Progenitor cell of endocrine pancreas (in vitro differentiated cells): ENCODE results near the gene NEK9. TPM values are rescaled to one million over a fixed set of nuclear protein-coding genes. Genes with fewer than 3 reads are reported as not detected.
A peak's percentile ranks its signal among the peaks of the same experiment; 100 is the strongest.

Experiments
- DNase-seq: peaks from one replicate; pipeline ENCODE4 v3.0.0; 2021; ENCODE audit warnings: low spot score; ENCODE audit not compliant: unreplicated experiment
- H3K27ac Mint-ChIP-seq: 2 replicates; pipeline ENCODE4 v1.8.0; 2021; ENCODE audit warnings: mild to moderate bottlenecking, moderate library complexity, mixed read lengths
- H3K27me3 Mint-ChIP-seq: 2 replicates; pipeline ENCODE4 v1.8.0; 2021; ENCODE audit warnings: mixed read lengths
- H3K36me3 Mint-ChIP-seq: 2 replicates; pipeline ENCODE4 v1.8.0; 2022; ENCODE audit warnings: mixed read lengths; ENCODE audit not compliant: insufficient read depth
- H3K4me1 Mint-ChIP-seq: 2 replicates; pipeline ENCODE4 v1.8.0; 2021; ENCODE audit warnings: low read depth, mixed read lengths
- H3K4me3 Mint-ChIP-seq: 2 replicates; pipeline ENCODE4 v1.8.0; 2021; ENCODE audit warnings: low read depth, mild to moderate bottlenecking, moderate library complexity, mixed read lengths
- H3K9me3 Mint-ChIP-seq: 2 replicates; pipeline ENCODE4 v1.8.0; 2021; ENCODE audit warnings: low read depth, mixed read lengths
- CTCF ChIP-seq: fragments of 200-600 bp; sonication (generic); IDR thresholded peaks from one replicate; pipeline ENCODE4 v1.5.0; 2021; ENCODE audit warnings: antibody characterized with exemption, mild to moderate bottlenecking; ENCODE audit not compliant: unreplicated experiment
- total RNA-seq: library from RNA; stranded (reverse); gene quantifications from 2 replicates; pipeline ENCODE4 v1.2.1, GENCODE V29; 2021

Gene NEK9
- total RNA-seq, 1 donor from 2014 or later = 97.1 TPM

GRCh38 chr14:75163677-75164076, 36.8 kb upstream of the NEK9 start:
- no peak for TF ChIP-seq CTCF
- H3K4me3 Mint-ChIP-seq = no peak overlapping the region
- DNase-seq = no peak
- H3K36me3 Mint-ChIP-seq = no peaks in the 10 kb centered on the region
- no peaks in the 10 kb centered on the region for H3K9me3 Mint-ChIP-seq
- H3K27ac Mint-ChIP-seq = no peak overlapping the region
- H3K27me3 Mint-ChIP-seq = no peaks in the 10 kb centered on the region
- peaks cover 22% of the 10 kb centered on the region for H3K4me1 Mint-ChIP-seq

- H3K27me3 Mint-ChIP-seq = no peaks in the 10 kb centered on the region
- H3K9me3 Mint-ChIP-seq = no peaks in the 10 kb centered on the region
- H3K4me1 Mint-ChIP-seq = peaks cover 15% of the 10 kb centered on the region
- H3K4me3 Mint-ChIP-seq = no peak overlapping the region
- no peak for TF ChIP-seq CTCF
- no peak for DNase-seq
- H3K27ac Mint-ChIP-seq = no peak overlapping the region
- H3K36me3 Mint-ChIP-seq = no peaks in the 10 kb centered on the region
Measured at GRCh38 chr14:75162631-75163030, 35.8 kb upstream of the NEK9 start.

- Mint-ChIP-seq H3K27me3 (no peaks in the 10 kb centered on the region), H3K9me3 (no peaks in the 10 kb centered on the region), H3K36me3 (no peaks in the 10 kb centered on the region), H3K4me1 (peaks cover 8% of the 10 kb centered on the region), H3K4me3 (no peak overlapping the region), H3K27ac (no peak overlapping the region)
- DNase-seq = no peak
- TF ChIP-seq CTCF = no peak
Measured at GRCh38 chr14:75158843-75159614, 32.2 kb upstream of the NEK9 start.

- H3K9me3 Mint-ChIP-seq = no peaks in the 10 kb centered on the region
Measured at GRCh38 chr14:75156901-75157300, 30.1 kb upstream of the NEK9 start.

GRCh38 chr14:75156111-75156510, 29.3 kb upstream of the NEK9 start:
- no peak overlapping the region for H3K4me3 Mint-ChIP-seq
- no peaks in the 10 kb centered on the region for H3K27me3 Mint-ChIP-seq
- no peak for DNase-seq
- H3K27ac Mint-ChIP-seq = no peak overlapping the region
- TF ChIP-seq CTCF = no peak
- H3K36me3 Mint-ChIP-seq = peaks cover 5% of the 10 kb centered on the region
- peaks cover 12% of the 10 kb centered on the region for H3K4me1 Mint-ChIP-seq
- H3K9me3 Mint-ChIP-seq = no peaks in the 10 kb centered on the region

More at GRCh38 chr14:75156901-75157300, 30.1 kb upstream of the NEK9 start:
- no peak for TF ChIP-seq CTCF
- peak overlapping the region; percentile 52 for H3K27ac Mint-ChIP-seq
- H3K27me3 Mint-ChIP-seq = no peaks in the 10 kb centered on the region
- peaks cover 2% of the 10 kb centered on the region for H3K36me3 Mint-ChIP-seq
- H3K4me1 Mint-ChIP-seq = peaks cover 12% of the 10 kb centered on the region
- H3K4me3 Mint-ChIP-seq = no peak overlapping the region
- no peak for DNase-seq
